DND-41 (cell line): ENCODE data around the gene GRAMD1A.

Experiments used
- EZH2 ChIP-seq: IDR thresholded peaks from 3 replicates; pipeline ENCODE4 v1.6.1; 2012; ENCODE audit warnings: borderline replicate concordance, low read depth, mild to moderate bottlenecking, moderate library complexity, low read length, inconsistent platforms; ENCODE audit not compliant: severe bottlenecking
- TF ChIP-seq, protein P1 (sequence below): IDR thresholded peaks from 2 replicates; pipeline ENCODE4 v1.5.1; 2012; ENCODE audit warnings: borderline replicate concordance, low read length, moderate library complexity, mild to moderate bottlenecking; ENCODE audit not compliant: poor library complexity, severe bottlenecking; ENCODE audit errors: extremely low read depth

DNA sequence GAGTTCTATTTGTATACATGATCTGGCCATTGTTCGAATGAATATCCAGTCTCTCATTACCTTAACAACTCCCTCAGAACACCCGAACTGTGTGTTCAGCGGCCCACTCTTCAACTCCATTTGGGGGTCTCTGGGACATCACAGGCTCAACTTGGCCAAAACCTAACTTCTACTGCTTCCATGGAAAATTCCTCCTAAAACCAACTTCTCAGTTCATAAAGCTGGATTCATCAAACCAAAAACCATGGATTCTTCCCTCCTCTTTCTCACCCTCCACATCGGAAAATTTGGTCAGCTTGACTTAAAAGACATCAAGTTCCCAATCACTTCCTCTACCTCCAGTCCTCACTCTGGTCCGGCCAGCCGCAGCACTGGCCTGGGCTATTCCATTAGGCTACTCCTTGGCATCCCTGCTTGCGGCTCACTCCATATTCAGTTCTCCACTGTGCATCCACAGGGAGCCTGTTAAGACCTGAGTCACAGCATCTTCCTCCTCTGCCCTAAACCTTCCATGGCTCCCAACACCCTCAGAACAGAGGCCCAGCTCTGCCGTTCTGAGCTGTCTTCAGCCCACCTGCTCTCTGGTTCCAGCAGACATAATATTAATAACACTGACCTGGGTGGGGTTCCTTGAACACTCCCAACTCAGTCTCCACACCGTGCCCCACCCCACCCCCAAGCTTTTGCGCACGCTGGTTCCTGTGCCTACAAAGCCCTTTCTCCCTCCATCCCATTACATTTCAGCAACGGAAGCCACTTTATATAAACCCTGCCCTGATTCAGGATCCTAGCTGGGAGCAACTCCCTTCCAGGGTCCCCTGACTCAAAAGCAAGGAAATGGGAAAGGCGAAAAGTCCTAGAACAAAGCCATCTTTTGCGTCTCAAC lies 37.2 kb upstream of the GRAMD1A start:
- TF ChIP-seq, protein P1, sequence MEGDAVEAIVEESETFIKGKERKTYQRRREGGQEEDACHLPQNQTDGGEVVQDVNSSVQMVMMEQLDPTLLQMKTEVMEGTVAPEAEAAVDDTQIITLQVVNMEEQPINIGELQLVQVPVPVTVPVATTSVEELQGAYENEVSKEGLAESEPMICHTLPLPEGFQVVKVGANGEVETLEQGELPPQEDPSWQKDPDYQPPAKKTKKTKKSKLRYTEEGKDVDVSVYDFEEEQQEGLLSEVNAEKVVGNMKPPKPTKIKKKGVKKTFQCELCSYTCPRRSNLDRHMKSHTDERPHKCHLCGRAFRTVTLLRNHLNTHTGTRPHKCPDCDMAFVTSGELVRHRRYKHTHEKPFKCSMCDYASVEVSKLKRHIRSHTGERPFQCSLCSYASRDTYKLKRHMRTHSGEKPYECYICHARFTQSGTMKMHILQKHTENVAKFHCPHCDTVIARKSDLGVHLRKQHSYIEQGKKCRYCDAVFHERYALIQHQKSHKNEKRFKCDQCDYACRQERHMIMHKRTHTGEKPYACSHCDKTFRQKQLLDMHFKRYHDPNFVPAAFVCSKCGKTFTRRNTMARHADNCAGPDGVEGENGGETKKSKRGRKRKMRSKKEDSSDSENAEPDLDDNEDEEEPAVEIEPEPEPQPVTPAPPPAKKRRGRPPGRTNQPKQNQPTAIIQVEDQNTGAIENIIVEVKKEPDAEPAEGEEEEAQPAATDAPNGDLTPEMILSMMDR = no peak
- TF ChIP-seq EZH2 = no peak
